GM21576 (cell line): Measurements from ENCODE around the gene BRD2.
A peak's percentile ranks its signal among the peaks of the same experiment; 100 is the strongest.

ENCODE experiments used
- ATAC-seq: cut with Tn5 transposase; IDR thresholded peaks from one replicate; pipeline ENCODE4 v1.9.1; 2021; ENCODE audit warnings: mild to moderate bottlenecking, moderate library complexity; ENCODE audit not compliant: unreplicated experiment

Gene BRD2

DNA sequence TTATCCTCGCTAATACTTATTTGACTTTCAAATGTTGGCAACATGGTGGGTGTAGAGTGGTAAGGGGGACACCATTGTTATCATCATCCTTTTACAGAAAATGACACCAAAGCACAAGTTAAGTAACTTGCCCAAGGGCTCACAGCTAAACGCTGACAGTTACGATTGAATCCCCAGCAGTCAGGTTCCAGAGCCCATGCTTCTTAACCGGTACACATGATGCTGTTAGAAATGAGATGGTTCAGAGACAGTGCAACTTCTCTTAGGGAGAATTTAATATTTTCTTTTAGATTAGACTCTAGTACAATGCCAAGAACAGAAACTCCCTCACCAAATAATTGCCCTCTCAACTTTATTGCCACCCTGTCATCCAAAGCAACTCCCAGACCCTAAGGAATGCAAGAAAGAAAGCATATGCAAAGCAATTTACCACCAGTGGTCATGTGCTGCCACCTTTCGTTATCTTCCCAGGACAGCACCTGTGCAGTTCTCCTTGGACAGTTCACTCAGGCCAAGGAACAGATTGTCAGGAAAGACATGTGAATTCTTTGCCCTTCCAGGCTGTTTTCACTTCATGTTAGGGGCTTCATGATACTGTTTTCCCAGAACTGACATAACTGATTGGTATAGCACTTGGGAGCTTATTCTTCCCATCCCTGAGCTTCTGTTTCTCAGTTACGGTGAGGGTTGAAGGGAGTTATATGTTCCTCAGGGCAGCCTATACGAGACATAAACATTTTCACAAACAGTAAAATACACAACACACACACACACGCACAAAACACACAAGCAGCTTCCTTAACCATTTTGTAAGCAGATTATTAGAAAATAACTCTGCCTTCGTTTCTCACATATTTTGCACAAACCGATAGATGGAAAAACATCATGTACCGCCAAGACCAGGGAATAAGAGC, 20.6 kb upstream of the BRD2 start:
- ATAC-seq = no peak

DNA sequence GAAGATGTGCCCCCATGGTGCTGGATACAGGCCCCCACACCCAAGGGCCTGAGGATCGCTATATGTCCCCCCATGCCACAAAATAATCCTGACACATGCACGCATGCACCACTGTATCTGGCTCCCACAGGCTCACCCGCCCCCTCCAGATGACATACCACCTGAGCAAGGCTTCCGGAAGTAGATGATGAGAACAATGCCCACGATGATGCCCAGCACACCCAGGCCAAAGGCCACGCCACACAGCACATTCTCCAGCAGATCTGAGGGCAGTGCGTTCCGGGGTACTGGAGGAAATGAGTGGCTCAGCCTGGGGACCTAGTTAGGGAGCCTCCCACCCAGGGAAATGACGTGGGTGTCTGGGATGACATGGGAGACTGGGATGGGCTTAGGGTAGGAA, 19.3 kb upstream of the BRD2 start:
- ATAC-seq = no peak

GRCh38 chr6:32950010-32950409, 18.4 kb upstream of the BRD2 start:
- no peak for ATAC-seq

- ATAC-seq = no peak
These were observed 17.9 kb upstream of the BRD2 start for GRCh38 chr6:32950449-32950848.

GRCh38 chr6:32952817-32953739, 15.3 kb upstream of the BRD2 start, which contains the start of gene HLA-DMA:
TSS of gene HLA-DMA (minus strand) at chr6:32953097. CDS start at chr6:32953036, 61 bp downstream.
- ATAC-seq = peak; percentile 81

- ATAC-seq = no peak
These were observed 14.6 kb upstream of the BRD2 start for GRCh38 chr6:32953775-32954174.

GRCh38 chr6:32954267-32954666, 14.1 kb upstream of the BRD2 start:
- ATAC-seq = no peak

- no peak for ATAC-seq
These were observed 13.2 kb upstream of the BRD2 start for GRCh38 chr6:32954986-32955802.

DNA sequence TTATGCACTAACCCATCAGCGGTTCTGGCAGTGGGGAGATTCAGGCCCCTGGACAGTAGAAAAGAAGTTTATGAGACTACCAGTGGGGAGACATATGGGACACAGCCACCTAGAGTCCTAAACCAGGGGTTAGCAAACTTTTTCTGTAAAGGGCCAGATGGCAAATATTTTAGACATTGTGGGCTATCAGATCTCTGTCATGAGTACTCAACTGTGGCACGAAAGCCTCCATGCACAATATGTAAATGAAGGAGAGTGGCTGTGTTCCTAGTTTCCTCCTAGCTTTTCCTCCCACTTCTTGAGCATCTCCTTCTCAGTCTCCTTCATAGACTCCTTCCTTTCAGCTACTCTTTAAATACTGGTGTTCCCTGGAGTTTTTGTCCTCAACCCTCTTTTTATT, 12.2 kb upstream of the BRD2 start:
- no peak for ATAC-seq

- no peak for ATAC-seq
These were observed 7.8 kb upstream of the BRD2 start for GRCh38 chr6:32960563-32960962.

DNA sequence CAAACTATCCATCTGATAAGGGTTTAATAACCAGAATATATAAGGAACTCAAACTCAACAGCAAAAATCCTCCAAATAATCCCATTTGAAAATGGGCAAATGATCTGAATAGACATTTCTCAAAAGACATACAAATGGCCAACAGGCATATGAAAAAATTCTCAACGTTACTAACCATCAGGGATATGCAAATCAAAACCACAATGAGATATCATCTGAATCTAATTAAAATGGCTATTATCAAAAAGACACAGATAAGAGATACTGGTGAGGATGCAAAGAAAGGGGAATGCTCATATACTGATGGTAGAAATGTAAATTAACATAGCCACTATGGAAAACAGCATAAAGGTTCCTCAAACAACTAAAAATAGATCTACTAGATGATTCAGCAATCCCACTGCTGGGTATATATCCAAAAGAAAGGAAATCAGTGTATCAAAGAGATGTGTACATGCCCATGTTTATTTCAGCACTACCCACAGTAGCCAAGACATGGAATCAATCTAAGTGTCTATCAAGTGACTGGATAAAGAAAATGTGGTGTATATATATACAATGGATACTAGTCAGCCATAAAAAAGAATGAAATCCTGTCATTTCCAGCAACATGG, 6.1 kb upstream of the BRD2 start:
- ATAC-seq = no peak

DNA sequence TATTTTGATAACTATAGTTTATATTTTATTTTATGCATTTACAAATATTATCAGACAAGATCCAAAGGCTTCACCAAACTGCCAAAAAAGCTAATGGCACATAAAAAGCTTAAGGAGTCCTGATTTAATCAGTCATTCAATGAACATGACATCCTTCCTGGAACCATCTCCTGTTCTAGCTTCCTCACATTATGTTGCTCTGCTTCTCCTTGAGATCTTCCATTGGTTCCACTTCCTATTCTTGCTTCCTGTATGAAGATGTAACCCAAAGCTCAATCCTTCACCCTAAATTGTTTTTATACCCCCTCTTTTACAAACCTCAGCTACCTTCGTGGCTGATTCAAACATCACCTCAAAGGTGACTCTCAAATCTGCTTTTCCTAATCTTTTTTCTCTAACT, 4.5 kb upstream of the BRD2 start:
- no peak for ATAC-seq

DNA sequence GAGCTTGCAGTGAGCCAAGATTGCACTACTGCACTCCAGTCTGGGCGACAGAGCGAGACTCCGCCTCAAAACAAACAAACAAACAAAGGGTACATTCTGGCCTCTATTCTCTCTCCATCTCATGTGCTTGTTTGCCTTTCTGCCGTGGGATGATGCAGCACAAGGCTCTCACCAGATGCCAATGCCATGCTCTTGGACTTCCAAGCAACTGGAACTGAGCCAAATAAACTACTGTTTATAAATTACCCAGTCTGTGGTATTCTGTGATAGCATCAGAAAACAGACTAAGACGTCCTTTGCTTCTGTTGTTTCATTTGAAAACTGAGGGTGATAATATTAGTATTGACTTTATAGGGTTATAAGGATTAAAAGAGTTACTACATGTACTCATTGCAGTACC, 3.6 kb upstream of the BRD2 start:
- no peak for ATAC-seq

DNA sequence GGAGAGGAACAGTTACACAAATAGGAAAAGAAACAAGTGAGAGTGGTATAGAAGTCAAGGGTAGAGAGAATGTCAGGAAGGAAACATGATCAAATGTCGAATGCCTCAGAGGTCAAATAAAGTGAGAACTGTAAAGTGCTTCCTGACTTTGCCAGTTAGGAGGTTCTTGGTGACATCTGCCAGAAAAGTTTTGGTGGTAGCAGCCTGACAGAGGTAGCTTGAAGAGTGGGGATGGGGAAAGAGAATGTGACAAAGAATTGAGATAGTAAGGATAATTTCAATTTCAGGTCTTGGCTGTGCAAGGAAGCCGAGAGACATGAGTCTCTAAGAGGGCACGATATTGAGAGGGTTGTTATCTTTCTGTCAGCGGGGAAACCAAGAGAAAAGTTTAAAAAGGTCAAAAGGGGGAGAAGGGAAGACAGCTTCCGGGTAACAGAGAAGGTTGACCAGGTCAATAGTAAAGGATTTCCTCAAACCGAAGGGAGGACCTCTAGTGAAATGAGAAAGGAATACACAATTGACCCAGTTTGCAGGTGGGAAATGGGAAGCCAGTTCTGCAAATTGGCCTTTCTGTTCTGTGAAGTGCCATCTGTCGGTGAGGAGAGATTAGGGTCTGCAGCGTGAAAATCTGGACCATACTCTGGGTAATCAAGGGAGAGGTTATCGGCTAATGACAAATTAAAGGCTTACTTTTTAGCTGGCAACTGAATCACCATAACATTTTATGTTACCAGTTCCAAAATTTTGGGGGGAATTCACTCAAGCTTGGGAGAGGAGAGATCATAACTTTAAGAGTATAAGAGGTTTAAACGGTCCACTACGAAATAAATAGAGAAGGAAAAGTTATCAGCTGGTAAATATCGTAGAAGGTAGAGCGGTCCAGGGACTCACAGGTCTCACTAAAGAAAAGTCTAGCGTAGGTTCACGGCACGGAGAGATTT, 973 bp upstream of the BRD2 start:
- ATAC-seq = no peak

GRCh38 chr6:32968867-32969684, 682 bp downstream of the BRD2 start:
- ATAC-seq = no peak

GRCh38 chr6:32969685-32970412, 1.5 kb downstream of the BRD2 start:
- no peak for ATAC-seq

GRCh38 chr6:32970413-32971241, 2.2 kb downstream of the BRD2 start:
- ATAC-seq = no peak
